Measurements from ENCODE around the gene OBSCN. TPM values are rescaled to one million over a fixed set of nuclear protein-coding genes. Genes with fewer than 3 reads are reported as not detected.
"Not testable (repeated sequence)": the region's sequence is repeated elsewhere in the genome, so short reads cannot be mapped to it uniquely, and the experiment has no call there.

OBSCN gene
- total RNA-seq, 1 donor from 2014 or later = 30.2 TPM

- DNase-seq (ENCODE audit: low spot score in 2 of 2) (no peak), FAIRE-seq (no peak)
Measured at GRCh38 chr1:228171221-228171891, 36.5 kb upstream of the OBSCN start.

- DNase-seq (ENCODE audit: low spot score in 2 of 2) (no peak), FAIRE-seq (no peak)
Measured at GRCh38 chr1:228172591-228173527, 35.0 kb upstream of the OBSCN start.

- not testable (repeated sequence) for DNase-seq (ENCODE audit: low spot score in 2 of 2); FAIRE-seq
Measured at GRCh38 chr1:228173528-228174481, 34.0 kb upstream of the OBSCN start.

GRCh38 chr1:228174482-228175315, 33.1 kb upstream of the OBSCN start:
- FAIRE-seq (no peak), DNase-seq (ENCODE audit: low spot score in 2 of 2) (no peak)

- DNase-seq (ENCODE audit: low spot score in 2 of 2) = no peak
- no peak for FAIRE-seq
Measured at GRCh38 chr1:228175316-228176023, 32.4 kb upstream of the OBSCN start.

GRCh38 chr1:228176024-228176395, 31.8 kb upstream of the OBSCN start:
- DNase-seq (ENCODE audit: low spot score in 2 of 2) (no peak), FAIRE-seq (no peak)

- FAIRE-seq (no peak), DNase-seq (ENCODE audit: low spot score in 2 of 2) (no peak)
Measured at GRCh38 chr1:228176461-228177182, 31.2 kb upstream of the OBSCN start.

GRCh38 chr1:228177183-228177475, 30.7 kb upstream of the OBSCN start:
- FAIRE-seq (no peak), DNase-seq (ENCODE audit: low spot score in 2 of 2) (no peak)

GRCh38 chr1:228177721-228178710, 29.8 kb upstream of the OBSCN start:
- DNase-seq (ENCODE audit: low spot score in 2 of 2) = no peak
- no peak for FAIRE-seq

GRCh38 chr1:228178737-228179684, 28.8 kb upstream of the OBSCN start:
- DNase-seq (ENCODE audit: low spot score in 2 of 2) (no peak), FAIRE-seq (no peak)

- DNase-seq (ENCODE audit: low spot score in 2 of 2) (no peak), FAIRE-seq (no peak)
Measured at GRCh38 chr1:228180271-228180958, 27.4 kb upstream of the OBSCN start.

GRCh38 chr1:228180959-228181644, 26.7 kb upstream of the OBSCN start:
- no peak for FAIRE-seq

GRCh38 chr1:228181645-228182034, 26.2 kb upstream of the OBSCN start:
- FAIRE-seq (no peak), DNase-seq (ENCODE audit: low spot score in 2 of 2) (no peak)

More at GRCh38 chr1:228180959-228181644, 26.7 kb upstream of the OBSCN start:
- DNase-seq (ENCODE audit: low spot score in 2 of 2) = no peak

GRCh38 chr1:228182296-228183030, 25.4 kb upstream of the OBSCN start:
- DNase-seq (ENCODE audit: low spot score in 2 of 2) (no peak), FAIRE-seq (no peak)
